AG04449 (cell line): ENCODE data around the gene VWF.

Source experiments
- CTCF ChIA-PET: fragments of 350-600 bp; formaldehyde crosslinking; extraction: SDS; loops from one replicate; lab custom pipeline; 2021; ENCODE audit warnings: antibody characterized with exemption; lab: Yijun Ruan, JAX
- POLR2A ChIA-PET: fragments of 400-600, 350-600 bp; formaldehyde crosslinking; extraction: SDS; loops from one replicate; lab custom pipeline; 2020; ENCODE audit warnings: antibody characterized with exemption, inconsistent platforms; lab: Yijun Ruan, JAX
- DNase-seq: peaks from one replicate; pipeline ENCODE4 v3.0.0-alpha.2; 2010; ENCODE audit warnings: low read depth, low spot score
- H3K4me3 ChIP-seq: 2 replicates; pipeline ENCODE4 v1.5.1; 2011; ENCODE audit warnings: low read depth, mild to moderate bottlenecking, control low read depth, low read length
- CTCF ChIP-seq: IDR thresholded peaks from one replicate; pipeline ENCODE4 v1.5.1; 2011; ENCODE audit warnings: mild to moderate bottlenecking, moderate library complexity, low read length, control low read depth, inconsistent platforms; ENCODE audit not compliant: insufficient read depth; ENCODE audit errors: missing control alignments

The VWF gene

GRCh38 chr12:5925646-5926045 is 198.8 kb downstream of the VWF start:
- no peak overlapping the region for H3K4me3 ChIP-seq
- CTCF ChIA-PET, result no interaction called here
- TF ChIP-seq CTCF, result no peak
- DNase-seq, result no peak
- POLR2A ChIA-PET, result no interaction called here

GRCh38 chr12:5924342-5924741 is 200.1 kb downstream of the VWF start:
- POLR2A ChIA-PET, result no interaction called here
- no peak overlapping the region for H3K4me3 ChIP-seq
- CTCF ChIA-PET, result no interaction called here
- no peak for TF ChIP-seq CTCF
- no peak for DNase-seq

- H3K4me3 ChIP-seq, result no peak overlapping the region
- ChIA-PET POLR2A (no interaction called here), CTCF (no interaction called here)
- no peak for DNase-seq
- no peak for TF ChIP-seq CTCF
Measured at GRCh38 chr12:5923751-5924150, 200.7 kb downstream of the VWF start.

- H3K4me3 ChIP-seq, result no peak overlapping the region
- no peak for DNase-seq
- TF ChIP-seq CTCF, result no peak
- POLR2A ChIA-PET, result no interaction called here
- CTCF ChIA-PET, result no interaction called here
Measured at GRCh38 chr12:5923043-5923605, 201.3 kb downstream of the VWF start.

- H3K4me3 ChIP-seq, result no peak overlapping the region
- POLR2A ChIA-PET, result no interaction called here
- CTCF ChIA-PET, result no interaction called here
- no peak for TF ChIP-seq CTCF
- DNase-seq, result no peak
Measured at GRCh38 chr12:5921966-5922899, 202.2 kb downstream of the VWF start.

GRCh38 chr12:5921027-5921909 is 203.2 kb downstream of the VWF start:
- CTCF ChIA-PET, result no interaction called here
- TF ChIP-seq CTCF, result no peak
- H3K4me3 ChIP-seq, result no peak overlapping the region
- DNase-seq, result no peak
- POLR2A ChIA-PET, result no interaction called here
